ENCODE results near the gene APOL1. TPM values are rescaled to one million over a fixed set of nuclear protein-coding genes. Genes with fewer than 3 reads are reported as not detected.
A peak's percentile ranks its signal among the peaks of the same experiment; 100 is the strongest.

The APOL1 gene
- polyA plus RNA-seq, 2 of the 4 experiments (the other 2 are of a cell fraction): 2.0 to 6.5 TPM

- no peak for TF ChIP-seq E2F6 (IDR thresholded peaks at IDR 0.05; ENCODE audit: borderline replicate concordance, low read depth)
- no peak for TF ChIP-seq PBX3 (IDR thresholded peaks at IDR 0.05)
- no peak for TF ChIP-seq RAD21 (conservative IDR thresholded peaks at IDR 0.05 in 1 of 2, IDR thresholded peaks at IDR 0.05 in 1 of 2)
- no peak for TF ChIP-seq POLR2AphosphoS2 (conservative IDR thresholded peaks at IDR 0.05; ENCODE audit: low read length)
- TF ChIP-seq MAZ (IDR thresholded peaks at IDR 0.05; ENCODE audit: borderline replicate concordance, low read depth, low read length): no peak
- no peak for TF ChIP-seq ZC3H11A (IDR thresholded peaks at IDR 0.05)
- TF ChIP-seq NFE2L2 (conservative IDR thresholded peaks at IDR 0.05; ENCODE audit: low read length): no peak
These were observed 14.4 kb upstream of the APOL1 start (continued) for GRCh38 chr22:36238373-36239149.

GRCh38 chr22:36239150-36239400 lies 13.9 kb upstream of the APOL1 start:
- Histone ChIP-seq H3K9me3 (no peaks in the 10 kb centered on the region), H3K4me2 (peak overlapping the region; percentile 96), H3K27ac (peak overlapping the region; percentile 73 to 92), H3K4me1 (peaks cover 18% of the 10 kb centered on the region), H3K4me3 (peak overlapping the region; percentile 60)
- DNase-seq (ENCODE audit: low read depth in 1 of 2, low spot score in 1 of 2) (peak in 1 of 2 experiments; percentile 5), FAIRE-seq (no peak), ATAC-seq (peak; percentile 59 to 63; a peak in 4 of 6 replicates)
- TF ChIP-seq ZNF302 (CRISPR knock-in tag; IDR thresholded peaks at IDR 0.05): no peak
- no peak for TF ChIP-seq FOSB (CRISPR knock-in tag; IDR thresholded peaks at IDR 0.05)
- TF ChIP-seq NPAS2 (CRISPR knock-in tag; IDR thresholded peaks at IDR 0.05; ENCODE audit: borderline replicate concordance): no peak
- TF ChIP-seq ATOH8 (CRISPR knock-in tag; IDR thresholded peaks at IDR 0.05; ENCODE audit: low read depth): no peak
- TF ChIP-seq NR3C1 (IDR thresholded peaks at IDR 0.05): no peak
- TF ChIP-seq MAZ (IDR thresholded peaks at IDR 0.05; ENCODE audit: borderline replicate concordance, low read depth, low read length): no peak
- no peak for TF ChIP-seq BCL3 (IDR thresholded peaks at IDR 0.05)
- 0 out of 2 replicates have a peak, but pooled peaks have one; percentile 11 for TF ChIP-seq MAX (IDR thresholded peaks at IDR 0.05)
- 2% methylated on average over 4 of the region's 4 CpGs for WGBS (ENCODE audit: missing lambda C conversion rate)
- ChIA-PET CTCF (interaction anchor here (0.7 to 2.9 kb wide), 24 partner anchors 10 to 90 kb away, joined by 3 to 14 read pairs (median 4); partner anchors contain the start of genes APOL1 and APOL4), POLR2A (interaction anchor here (0.7 kb wide), 1 partner anchor 15 kb away, joined by 4 read pairs; no protein-coding TSS in a partner anchor)

GRCh38 chr22:36239401-36240171 lies 13.3 kb upstream of the APOL1 start, which contains the start of gene APOL2:
Gene APOL2, minus strand, starts transcription at chr22:36239527. Its CDS starts 6,365 bp downstream, at chr22:36233162.
- DNase-seq (ENCODE audit: low read depth in 1 of 2, low spot score in 1 of 2): peak; percentile 82 to 85
- CTCF ChIA-PET: interaction anchor here (0.7 to 2.9 kb wide), 28 partner anchors 10 to 94 kb away, joined by 3 to 14 read pairs (median 4); partner anchors contain the start of genes APOL1 and APOL4
- POLR2A ChIA-PET: interaction anchor here (0.6 to 0.7 kb wide), 2 partner anchors 15 to 44 kb away, joined by 3 to 4 read pairs; no protein-coding TSS in a partner anchor
- peaks cover 18% of the 10 kb centered on the region for H3K4me1 ChIP-seq
- H3K4me2 ChIP-seq: peak within 1 kb of the TSS; percentile 96
- ATAC-seq: peak; percentile 99
- H3K4me3 ChIP-seq: peak within 1 kb of the TSS; percentile 60
- no peaks in the 10 kb centered on the region for H3K9me3 ChIP-seq
- WGBS (ENCODE audit: missing lambda C conversion rate): 10% methylated on average over 11 of the region's 13 CpGs
- H3K27ac ChIP-seq: peak within 1 kb of the TSS; percentile 73 to 92
- FAIRE-seq: peak; percentile 83
- TF ChIP-seq RCOR1 (IDR thresholded peaks at IDR 0.05; ENCODE audit: low read depth, low read length) (no peak), PHF8 (IDR thresholded peaks at IDR 0.05; ENCODE audit: borderline replicate concordance, low read depth) (no peak), CHD2 (IDR thresholded peaks at IDR 0.05; ENCODE audit: low read length, partially characterized antibody) (no peak), TP53 (CRISPR knock-in tag; IDR thresholded peaks at IDR 0.05) (no peak), HOXA7 (CRISPR knock-in tag; IDR thresholded peaks at IDR 0.05) (no peak), KDM1A (IDR thresholded peaks at IDR 0.05; ENCODE audit: low read depth) (no peak), NPAS2 (CRISPR knock-in tag; IDR thresholded peaks at IDR 0.05; ENCODE audit: borderline replicate concordance) (no peak), USF2 (IDR thresholded peaks at IDR 0.05) (no peak), CHD4 (IDR thresholded peaks at IDR 0.05; ENCODE audit: borderline replicate concordance) (no peak), FOSL2 (IDR thresholded peaks at IDR 0.05) (no peak), FOSL2 (CRISPR knock-in tag; IDR thresholded peaks at IDR 0.05) (no peak), SREBF2 (IDR thresholded peaks at IDR 0.05) (no peak), EHMT2 (IDR thresholded peaks at IDR 0.05; ENCODE audit: low read depth) (no peak), ELK1 (IDR thresholded peaks at IDR 0.05; ENCODE audit: low read depth, low read length) (no peak)
